Left colon (tissue), 2 donors: ENCODE data around the gene KCNAB1. TPM values are rescaled to one million over a fixed set of nuclear protein-coding genes. Genes with fewer than 3 reads are reported as not detected.
"Not testable (repeated sequence)": the region's sequence is repeated elsewhere in the genome, so short reads cannot be mapped to it uniquely, and the experiment has no call there.

ENCODE experiments used
- ATAC-seq: fragments of 200-7000 bp; cut with Tn5 transposase; one replicate; pipeline ENCODE4 v1.9.1; 2020; ENCODE audit warnings: mild to moderate bottlenecking, moderate library complexity
- DNase-seq, 2 donors: peaks; one replicate each; pipeline ENCODE4 v3.0.0-alpha.2; 2020
- intact Hi-C, 2 donors: fragments of 100-400 bp; cut with DNase I in 1 of 2; cut with micrococcal nuclease in 1 of 2; formaldehyde crosslinking; loops; one replicate each; pipeline versions ENCODE4 v1.11.2 to v1.14.0; 2022; cut with DNase I, micrococcal nuclease
- total RNA-seq, 2 donors: library from RNA; stranded (reverse); fragmentation: NEBNext Ultra II Directional; extraction: Animal tissue kit (Norgen Biotek cat#: 25700); gene quantifications; one replicate each; pipeline ENCODE4 v1.2.1, GENCODE V29; 2021
- donor health status: DM: no; HTN: no; CAD: no.
- donor health status: DM: yes; HTN: yes; CAD: no.

The KCNAB1 gene
- total RNA-seq, 2 donors from 2014 or later, result 0.70 to 3.3 TPM

DNA sequence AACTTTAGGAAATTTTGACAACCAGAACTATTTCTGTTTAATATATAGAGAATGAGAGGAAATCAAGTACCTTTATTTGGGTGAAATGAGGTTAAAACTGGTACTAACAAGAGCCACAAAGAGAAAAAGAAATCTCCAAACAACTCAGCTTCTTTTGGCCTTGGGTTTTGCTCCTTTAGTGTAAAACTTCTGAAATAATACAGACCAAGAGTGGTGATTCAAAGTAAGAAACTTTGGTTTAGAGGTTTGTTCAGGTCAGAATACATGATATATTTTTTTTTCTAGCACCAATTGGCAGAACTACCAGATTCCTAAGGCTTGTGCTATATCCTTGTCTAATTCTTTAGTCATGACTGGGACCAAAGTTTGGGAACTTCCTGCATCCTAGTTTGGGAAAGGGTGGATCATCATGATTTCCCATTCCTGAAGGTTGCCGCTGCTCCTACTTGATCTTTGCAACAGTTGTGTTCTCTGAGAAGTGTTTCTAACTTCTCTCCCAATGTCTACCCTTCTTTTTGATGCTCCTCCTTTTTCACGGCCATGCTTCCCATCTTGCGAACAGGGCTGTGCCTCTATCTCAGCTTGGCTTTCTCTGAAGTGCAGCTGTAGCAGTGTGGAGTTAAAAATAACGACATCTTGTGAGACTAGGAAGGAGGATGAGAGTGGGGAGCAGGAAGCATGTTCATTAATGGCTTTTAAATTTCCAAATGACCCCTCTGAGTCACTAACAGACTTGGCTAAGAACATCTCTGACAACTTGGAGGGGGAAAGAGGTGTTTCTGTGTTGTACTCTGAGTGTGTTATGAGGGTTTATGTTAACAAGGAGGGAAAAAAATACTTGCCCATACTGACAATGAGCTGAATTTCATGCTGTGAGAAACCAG is 87.7 kb downstream of the KCNAB1 start:
- ATAC-seq, result no peak
- intact Hi-C loops, result no loop called here
- DNase-seq, result no peak

DNA sequence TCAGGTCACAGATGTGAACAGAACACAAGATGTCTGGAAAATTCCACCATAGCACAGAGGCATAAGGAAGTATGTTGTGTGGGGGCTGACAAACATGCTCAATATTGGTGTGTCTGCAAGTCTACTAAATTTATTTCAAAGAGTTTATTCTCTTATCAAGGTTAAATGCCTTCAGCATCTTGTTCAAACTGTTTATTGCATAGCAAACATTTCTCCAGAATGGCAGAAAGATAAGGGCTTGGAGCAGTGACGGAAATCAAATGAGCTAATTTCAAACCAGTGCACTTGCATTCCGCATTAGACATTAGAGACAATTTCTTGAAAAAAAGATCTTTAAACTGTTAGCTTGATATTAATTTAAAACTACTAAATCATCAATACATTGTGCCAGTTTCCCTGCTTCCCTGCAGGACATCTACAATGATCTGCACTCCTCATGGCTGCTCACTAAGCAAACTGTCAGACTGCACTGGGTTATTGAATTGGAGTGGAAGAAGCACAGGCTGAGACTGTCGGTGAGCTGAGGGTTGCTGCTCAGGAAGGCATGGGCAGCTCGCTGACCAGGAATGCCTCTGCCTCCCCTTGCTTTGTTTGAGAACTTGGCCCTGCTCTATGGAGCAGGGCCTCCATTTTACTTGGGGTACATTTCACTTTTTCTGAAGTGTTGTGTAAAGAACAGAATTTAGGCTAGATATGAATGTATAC is 89.4 kb downstream of the KCNAB1 start:
- DNase-seq, result no peak
- ATAC-seq, result peak; percentile 47

DNA sequence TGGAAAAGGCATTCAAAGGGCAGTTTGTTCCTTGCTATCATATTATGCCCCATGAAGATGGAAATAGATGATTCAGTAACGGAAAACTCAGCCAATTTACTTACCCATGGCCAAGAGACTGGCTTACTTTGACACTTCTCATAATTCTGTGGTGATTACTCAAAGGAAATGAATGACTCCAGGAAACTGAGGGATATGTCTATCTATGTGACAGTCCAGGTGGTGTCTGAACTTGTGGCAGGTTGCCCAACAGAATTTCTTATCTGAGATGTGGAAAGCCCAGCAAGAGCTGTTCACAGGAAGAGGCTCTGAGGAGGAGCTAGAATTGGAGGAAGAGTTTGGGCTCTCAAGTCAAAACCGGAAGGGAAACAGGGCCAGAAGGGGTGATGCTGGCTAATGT is 91.2 kb downstream of the KCNAB1 start:
- ATAC-seq (no peak), DNase-seq (no peak)
- intact Hi-C loops, result no loop called here

More for the DNA sequence above, 89.4 kb downstream of the KCNAB1 start:
- intact Hi-C loops, result no loop called here

DNA sequence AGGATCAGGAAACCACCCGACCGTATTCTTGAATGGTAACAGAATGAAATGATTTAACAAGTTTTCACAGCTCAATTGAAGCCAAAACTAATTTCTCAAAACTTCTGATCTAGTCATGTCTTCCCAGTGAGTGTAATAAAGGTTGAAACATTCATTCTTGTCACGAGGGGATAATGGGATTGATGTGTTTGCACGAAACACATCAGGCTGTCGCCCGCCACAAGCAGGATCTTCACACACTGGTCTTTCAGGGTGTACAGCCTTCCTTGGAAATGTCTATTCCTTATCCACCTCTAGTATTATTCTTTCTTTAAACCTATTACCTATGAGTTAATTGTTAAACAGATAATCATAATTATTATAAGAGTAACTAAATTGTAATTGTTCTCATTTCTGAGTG is 94.3 kb downstream of the KCNAB1 start:
- intact Hi-C loops, result no loop called here
- DNase-seq (no peak), ATAC-seq (no peak)

DNA sequence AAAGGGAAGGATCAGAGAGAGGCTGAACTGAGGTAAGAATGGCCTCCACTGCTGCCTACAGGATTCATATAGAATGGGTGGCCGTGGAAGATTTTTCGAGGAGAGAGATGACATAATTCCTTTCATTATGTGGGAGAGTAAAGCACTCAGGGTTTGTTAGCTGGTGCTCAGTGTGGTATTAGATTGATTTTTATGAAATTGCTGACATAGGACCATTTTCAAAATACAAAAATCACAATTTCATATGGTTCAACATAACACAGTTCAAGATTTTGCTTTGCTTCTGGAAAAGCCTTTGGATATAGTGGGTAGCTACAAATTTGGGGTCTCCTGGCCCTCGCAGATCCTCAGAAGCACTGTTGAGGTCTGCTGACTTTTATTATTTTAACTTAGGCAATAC is 95.4 kb downstream of the KCNAB1 start:
- intact Hi-C loops, result no loop called here
- no peak for DNase-seq
- ATAC-seq, result no peak

DNA sequence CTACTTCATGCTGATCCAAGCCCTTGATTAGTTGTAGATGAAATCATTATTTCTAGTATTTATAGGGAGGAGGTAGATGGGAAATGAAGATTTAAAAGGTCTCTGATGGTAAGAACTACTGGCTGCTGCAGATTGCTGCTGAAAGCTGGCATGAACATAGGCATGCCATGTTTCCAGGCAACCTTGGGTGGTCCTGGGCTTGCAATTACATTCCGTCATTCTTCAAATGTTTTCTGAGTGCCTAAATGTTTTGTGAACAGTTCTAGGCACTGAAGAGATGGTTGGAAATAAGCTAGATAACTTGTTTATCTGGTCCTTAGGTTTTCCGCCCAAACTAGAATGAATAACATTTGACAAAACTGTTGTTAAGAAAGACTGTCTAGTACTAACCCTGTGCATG is 95.8 kb downstream of the KCNAB1 start:
- ATAC-seq, result no peak
- no peak for DNase-seq
- intact Hi-C loops, result no loop called here

DNA sequence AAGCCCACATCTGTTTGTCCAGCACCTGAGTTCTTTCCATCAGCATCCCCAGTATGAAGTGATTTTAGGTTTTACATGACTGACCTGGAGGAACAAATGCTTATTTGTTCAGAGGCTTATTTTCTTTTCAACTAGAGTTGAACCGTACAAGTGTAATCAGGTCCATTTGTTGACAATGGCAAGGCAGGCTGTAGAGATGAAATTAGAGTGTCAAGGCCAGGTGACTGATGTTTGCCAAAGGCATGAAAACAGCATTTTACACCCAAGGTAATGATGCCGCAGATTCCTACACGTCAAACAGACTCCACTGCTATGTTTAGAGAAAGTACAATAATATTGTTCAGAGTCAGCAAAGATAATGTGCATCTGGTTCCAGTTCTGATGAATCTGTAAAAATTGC is 96.5 kb downstream of the KCNAB1 start:
- intact Hi-C loops, result no loop called here
- ATAC-seq, result peak; percentile 32

DNA sequence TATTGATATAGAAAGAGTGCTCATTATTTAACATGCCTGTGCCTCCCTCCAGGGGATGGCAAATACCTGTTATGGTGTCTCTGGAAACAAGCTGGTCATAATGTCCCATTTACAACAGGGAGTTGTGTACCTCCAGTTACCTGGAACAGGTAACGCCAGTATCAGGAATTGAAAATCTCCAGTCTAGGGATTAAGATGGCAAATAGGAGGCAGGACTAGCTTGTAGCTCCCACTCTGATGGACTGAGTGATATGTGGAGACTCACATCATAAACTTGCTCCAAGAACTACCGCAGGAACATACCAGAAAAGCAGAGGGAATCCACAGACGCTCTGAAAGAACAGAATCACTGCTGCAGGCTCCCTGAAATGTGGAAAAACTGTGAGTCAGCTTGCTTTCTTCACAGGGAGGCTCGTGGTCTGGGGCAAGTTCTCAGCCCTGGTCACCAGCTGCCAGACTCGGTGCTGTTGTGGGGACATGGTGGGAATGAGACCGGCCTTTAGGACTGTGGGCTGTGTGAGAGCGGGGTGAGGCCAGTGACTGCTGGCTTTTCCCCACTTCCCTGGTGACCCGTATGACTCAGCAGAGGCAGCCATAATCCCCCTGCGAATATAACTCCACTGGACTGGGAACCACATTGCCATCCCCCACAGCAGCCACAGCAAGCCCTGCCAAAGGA is 97.4 kb downstream of the KCNAB1 start:
- DNase-seq (no peak), ATAC-seq (no peak)
- intact Hi-C loops, result no loop called here

More for the DNA sequence above, 96.5 kb downstream of the KCNAB1 start:
- no peak for DNase-seq

DNA sequence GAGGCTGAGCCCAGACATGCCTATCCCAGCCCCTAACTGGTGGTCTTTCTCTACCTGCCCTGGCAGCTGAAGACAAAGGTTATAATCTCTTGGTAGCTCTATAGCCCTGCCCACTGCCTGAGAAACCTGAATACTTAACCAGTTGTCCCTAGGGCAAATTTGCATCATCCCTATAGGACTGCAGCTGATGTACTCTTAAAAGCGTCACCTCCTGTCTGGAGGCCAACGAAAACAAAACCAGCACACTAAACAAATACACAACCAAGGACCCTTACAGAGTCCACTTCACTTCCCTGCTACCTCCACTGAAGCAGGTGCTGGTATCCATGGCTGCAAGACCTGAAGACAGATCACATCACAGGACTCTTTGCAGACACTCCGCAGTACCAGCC is 98.0 kb downstream of the KCNAB1 start:
- intact Hi-C loops, result no loop called here
- DNase-seq (no peak), ATAC-seq (no peak)

DNA sequence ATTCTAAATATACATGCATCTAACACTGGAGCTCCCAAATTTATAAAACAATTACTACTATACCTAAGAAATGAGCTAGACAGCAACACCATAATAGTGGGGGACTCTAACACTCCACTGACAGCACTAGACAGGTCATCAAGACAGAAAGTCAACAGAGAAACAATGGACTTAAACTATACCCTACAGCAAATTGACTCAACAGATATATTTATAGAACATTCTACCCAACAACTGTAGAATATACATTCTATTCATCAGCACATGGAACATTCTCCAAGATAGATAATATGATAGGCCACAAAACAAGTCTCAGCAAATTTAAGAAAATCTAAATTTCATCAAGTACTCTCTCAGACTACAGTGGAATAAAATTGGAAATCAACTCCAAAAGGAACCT is 102.0 kb downstream of the KCNAB1 start:
- not testable (repeated sequence) for ATAC-seq, DNase-seq

DNA sequence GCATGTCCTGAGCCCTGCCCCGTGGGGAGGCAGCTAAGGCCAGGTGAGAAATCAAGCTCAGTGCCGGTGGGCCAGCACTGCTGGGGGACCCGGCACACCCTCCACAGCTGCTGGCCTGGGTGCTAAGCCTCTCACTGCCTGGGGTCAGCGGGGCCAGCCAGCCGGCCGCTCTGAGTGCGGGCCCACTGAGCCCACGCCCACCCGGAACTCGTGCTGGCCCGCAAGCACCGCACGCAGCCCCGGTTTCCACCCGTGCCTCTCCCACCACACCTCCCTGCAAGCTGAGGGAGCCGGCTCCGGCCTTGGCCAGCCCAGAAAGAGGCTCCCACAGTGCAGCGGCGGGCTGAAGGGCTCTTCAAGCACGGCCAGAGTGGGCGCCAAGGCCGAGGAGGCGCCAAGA is 103.7 kb downstream of the KCNAB1 start:
- intact Hi-C loops, DNase-seq, ATAC-seq: not testable (repeated sequence)

More for the DNA sequence above, 102.0 kb downstream of the KCNAB1 start:
- intact Hi-C loops, result not testable (repeated sequence)

DNA sequence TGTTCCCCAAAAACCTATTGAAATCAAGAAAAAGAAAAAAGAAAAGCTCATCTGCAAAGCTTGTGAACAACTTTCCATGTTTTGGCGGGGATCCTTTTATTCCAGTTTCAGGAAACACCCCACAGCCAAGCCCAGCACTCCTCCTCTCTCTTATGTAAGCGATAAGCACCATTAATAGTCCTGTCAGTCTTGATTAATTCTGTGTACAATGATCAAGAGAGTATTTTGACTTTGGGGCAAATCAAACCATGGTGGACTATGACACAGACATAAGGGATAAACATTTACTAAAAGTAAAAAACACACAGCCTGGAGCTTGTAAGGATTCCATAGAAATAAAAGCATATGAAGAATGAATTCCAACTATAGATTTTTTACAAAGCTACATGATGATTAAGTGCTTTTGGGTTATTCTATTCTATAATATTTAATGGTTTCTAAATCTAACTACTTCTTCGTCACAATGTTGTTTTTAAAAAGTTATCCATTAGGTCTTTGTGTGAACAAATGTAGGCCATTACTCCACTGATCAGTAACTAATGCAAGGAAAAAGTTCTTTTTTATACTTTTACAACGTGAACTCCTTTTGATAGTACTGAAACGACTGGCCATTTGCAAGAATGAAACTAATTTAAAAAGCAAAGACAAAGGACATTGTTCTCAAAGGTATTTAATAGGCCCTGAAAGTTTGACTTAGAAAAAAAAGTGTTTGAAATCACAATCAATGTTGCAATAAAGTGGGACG is 106.5 kb downstream of the KCNAB1 start:
- intact Hi-C loops, result no loop called here
- DNase-seq (no peak), ATAC-seq (no peak)

DNA sequence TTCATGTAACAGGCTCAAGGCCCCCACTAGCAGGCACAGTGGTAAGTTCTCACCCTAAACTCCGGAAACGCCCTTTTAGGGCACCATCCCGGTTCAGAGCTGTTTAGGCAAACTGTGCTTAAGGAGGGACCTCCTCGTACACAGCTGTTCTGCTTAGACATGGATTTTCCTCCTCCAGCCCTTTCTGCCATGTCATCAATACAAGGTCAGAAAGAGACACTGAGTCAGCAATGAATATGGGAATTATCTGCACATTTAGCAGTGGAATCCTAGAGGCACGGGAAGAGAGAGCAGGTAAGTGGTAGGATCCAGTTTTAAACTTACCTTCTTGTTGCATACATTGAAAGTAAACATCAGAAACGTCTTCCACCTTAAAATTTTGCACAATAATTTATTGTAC is 107.3 kb downstream of the KCNAB1 start:
- ATAC-seq, result no peak
- DNase-seq, result no peak
- intact Hi-C loops, result no loop called here

DNA sequence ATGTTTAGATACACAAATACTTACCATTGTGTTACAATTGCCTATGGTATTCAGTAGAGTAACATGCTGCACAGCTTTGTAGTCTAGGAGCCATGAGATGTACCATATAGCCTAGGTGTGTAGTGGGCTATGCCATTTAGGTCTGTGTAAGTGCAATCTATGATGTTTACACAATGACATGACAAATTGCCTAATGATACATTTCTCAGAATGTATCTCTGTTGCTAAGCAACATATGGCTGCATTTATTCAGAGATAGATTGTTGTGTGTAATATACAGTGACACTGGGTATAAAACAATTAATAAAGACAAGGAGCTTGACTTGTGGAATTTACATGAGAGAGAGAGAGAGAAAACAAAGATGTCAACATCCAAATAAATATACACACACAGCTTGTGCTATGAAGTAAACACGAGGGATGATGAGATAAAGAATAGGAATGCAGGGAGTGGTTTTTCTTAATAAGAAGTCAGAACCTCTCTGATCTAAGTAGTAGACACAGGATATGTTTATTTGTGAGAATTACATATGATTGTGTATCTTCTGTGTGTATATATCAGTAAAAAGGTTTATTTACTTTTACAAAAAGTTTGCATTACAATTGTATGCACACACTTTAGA is 110.0 kb downstream of the KCNAB1 start:
- DNase-seq (no peak), ATAC-seq (no peak)
- intact Hi-C loops, result no loop called here

DNA sequence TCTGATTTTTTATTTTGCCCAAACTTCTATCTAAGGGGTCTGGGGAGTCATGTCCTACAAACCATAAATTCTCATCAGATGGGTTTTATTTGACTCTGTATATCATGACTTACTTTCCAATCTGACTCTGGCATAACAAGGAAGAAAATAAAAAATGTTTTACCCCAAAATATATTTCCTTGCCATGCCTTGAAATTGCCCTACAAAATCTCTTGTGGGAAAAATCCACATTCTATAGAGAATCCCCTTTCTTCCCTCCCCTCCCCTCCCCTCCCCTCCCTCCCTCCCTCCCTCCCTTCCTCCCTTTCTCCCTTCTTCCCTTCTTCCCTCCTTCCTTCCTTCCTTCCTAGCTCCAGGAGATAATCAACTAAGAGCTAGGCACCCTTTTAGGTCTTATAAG is 110.8 kb downstream of the KCNAB1 start:
- DNase-seq, intact Hi-C loops, ATAC-seq: not testable (repeated sequence)

DNA sequence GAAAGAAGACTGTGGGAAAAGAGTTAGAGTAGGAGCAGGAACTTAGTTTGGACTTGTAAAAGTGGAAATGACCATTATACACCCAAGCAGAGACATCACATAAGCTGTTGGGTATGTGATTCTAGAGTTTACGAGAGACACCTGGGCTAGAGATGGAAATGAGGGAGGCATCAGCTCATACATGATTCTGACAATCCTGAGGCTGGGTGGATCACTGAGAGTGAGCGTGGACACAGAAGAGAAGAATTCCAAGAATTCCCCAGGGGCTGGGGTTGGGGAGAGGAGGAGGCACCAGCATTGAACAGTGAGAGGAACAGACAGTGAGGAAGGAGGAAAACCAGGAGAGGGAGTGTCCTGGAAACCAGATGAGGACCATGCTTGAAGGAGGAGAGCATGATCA is 113.5 kb downstream of the KCNAB1 start:
- ATAC-seq, result no peak
- intact Hi-C loops, result no loop called here
- no peak for DNase-seq

DNA sequence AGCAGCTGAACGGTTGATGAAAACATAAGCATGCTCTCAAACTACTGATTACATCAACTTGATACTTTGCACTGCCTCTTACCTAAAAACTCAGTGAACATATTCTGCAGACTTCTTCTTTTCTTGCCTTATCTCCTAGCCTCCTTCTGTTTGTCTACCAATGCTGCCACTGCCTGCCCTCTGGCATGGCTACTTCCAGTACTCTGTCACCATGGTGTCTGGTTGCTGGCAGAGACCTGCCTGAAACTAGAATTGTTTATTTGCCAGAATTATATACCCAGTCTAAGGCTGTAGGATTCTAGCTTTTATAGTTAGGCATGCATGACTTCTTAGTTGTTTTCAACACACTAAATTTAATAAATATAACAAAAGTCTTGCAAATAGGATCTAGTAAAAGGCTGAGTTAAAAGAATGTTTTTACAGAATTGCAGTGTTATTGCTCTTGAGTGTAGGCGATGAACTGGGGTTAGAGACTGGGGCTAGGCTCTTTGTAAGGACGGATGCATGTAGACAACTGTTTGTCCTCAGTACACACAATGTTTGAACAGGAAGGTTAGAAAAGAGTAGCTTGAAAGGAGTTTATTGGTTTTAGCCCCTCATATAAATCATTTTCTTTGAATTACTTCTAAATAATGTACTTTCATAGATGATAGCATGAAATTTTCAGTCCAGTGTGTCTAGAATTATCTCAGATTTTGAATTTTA is 116.3 kb downstream of the KCNAB1 start:
- no peak for ATAC-seq
- intact Hi-C loops, result no loop called here

DNA sequence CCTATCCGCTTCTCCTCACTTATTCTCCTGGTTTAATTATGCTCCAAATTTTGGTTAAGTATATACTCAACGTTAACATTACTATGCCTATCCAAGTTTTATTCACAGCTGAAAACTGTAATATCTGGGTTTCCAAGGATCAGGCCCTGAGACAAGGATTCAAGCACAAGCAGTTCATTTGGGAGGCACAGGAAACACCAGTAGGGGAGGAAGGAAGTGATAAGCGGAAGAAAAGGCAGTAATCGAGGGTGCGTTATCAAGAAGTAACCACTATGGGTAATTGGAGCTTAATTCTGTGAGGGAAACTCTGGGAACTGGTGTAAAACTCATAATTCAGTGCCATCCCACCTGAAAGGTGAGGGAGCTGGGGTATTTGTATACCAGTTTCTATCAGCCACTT is 120.3 kb downstream of the KCNAB1 start:
- DNase-seq (no peak), ATAC-seq (no peak)
- intact Hi-C loops, result no loop called here

More for the DNA sequence above, 116.3 kb downstream of the KCNAB1 start:
- no peak for DNase-seq
